ENCODE data around the gene MT1HL1.

The MT1HL1 gene

DNA sequence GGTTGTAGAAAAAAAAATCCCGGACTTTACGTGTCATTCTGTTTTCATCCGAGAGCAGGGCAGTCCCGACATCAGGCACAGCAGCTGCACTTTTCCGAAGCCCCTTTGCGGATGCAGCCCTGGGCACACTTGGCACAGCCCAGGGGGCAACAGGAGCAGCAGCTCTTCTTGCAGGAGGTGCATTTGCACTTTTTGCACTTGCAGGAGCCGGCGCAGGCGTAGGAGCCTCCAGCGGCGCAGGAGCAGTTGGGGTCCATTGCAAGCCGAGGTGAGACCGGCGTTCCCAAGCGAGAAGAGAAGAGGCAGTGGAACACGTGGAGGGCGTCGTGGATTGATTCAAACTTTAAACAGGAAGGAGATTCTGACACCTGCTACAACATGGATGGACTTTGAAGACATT is at the start of gene MT1HL1:
Gene MT1HL1, minus strand, starts transcription at position 326 of the 400 bp plus-strand sequence. Its CDS starts 69 bp downstream, at position 257.
- no peak for DNase-seq (ENCODE audit: low read depth, low spot score)

- no peak for DNase-seq (ENCODE audit: low read depth, low spot score)
Observed at GRCh38 chr1:237050915-237051314, 46.7 kb upstream of the MT1HL1 start.

GRCh38 chr1:237050185-237050584 is 45.9 kb upstream of the MT1HL1 start:
- no peak for DNase-seq (ENCODE audit: low read depth, low spot score)

- DNase-seq (ENCODE audit: low read depth, low spot score) = no peak
Observed at GRCh38 chr1:237048803-237049202, 44.6 kb upstream of the MT1HL1 start.

DNA sequence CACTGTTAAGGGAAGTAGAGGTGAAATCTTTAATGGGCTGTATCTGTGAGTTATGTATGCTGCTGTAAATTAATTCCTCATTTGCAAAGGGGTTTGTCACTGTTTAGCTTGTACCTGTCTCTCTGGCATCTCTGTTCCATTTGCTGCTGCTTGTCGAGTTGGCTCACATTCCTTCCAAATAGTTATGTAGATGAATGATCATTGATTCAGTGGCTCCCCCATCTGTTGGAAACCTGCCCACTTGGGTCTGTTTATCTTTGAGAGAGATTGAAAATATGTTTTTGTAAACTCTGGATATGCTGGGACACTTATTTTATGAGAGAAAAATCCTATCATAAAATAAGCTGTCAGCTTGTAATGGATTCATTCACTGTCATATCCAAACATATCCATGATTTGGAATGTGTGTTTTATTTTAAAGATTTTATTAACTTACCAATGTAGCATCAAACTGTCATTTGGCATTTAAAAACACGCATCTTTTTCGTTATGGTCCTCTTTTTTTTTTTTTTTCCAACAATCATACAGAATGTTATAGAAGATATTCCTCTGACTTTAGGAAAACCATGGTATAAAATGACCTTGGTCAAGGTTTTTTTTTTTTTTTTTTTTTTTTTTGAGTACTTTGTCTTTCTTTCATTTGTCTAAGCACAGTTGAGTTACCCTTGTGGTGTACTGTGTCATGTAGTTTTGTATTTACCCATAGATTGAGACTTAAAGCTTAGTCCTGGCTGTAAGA is 41.2 kb upstream of the MT1HL1 start:
- no peak for DNase-seq (ENCODE audit: low read depth, low spot score)

DNA sequence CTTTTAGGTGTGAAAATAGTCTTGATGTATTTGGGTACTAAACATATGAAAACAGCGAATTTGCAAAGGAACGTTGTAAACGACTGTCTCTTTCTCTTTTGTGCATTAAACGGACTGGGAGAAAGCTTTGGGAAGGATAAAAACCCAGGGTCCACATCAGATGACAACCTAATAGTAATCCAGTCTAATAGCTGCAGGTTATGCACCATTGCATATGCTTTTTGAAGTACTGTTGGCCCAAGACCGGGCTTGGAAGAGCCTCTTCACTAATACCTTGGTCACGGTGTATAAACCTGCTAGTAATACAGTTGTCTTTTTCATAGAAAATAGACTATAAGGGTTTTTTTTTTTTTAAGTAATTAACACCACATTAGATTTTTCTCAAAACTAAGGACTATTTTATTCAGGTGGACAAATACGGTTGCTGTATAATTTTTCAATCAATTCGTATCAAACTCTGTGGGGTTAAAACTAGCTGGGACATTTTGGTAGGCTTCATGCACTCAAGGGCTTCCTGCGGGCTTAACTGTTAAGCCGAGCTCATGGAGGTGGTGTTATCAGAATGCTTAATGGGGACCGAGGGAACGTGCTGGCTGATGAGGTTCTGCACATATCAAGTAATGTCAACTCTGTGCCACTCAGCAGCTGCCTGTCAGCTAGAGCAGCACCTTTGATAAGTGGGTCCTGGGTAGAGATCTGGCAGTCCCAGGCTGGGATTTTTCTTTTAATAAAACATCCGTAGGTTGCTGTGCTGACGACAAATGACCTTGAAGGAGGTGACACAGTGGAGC is 39.8 kb upstream of the MT1HL1 start:
- no peak for DNase-seq (ENCODE audit: low read depth, low spot score)

- DNase-seq (ENCODE audit: low read depth, low spot score) = no peak
Observed at GRCh38 chr1:237042892-237043576, 38.8 kb upstream of the MT1HL1 start.

DNA sequence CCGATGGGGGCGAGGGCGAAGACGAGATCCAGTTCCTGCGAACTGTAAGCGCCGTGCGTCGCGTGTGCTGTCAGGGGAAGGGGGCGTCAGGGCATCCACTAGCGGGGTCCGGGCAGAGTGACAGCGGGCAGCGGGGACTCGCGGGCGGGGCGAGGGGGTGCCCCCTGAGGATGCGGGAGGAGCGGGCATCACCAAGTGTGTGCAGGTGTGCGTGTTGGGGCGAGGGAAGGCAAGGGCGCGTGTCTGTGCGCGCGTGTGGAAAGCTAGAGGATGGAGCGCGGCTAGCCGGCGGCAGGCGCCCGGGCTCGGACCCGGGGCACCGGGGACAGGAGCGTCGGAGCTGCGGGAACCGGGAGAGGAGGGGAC is 38.3 kb upstream of the MT1HL1 start:
- no peak for DNase-seq (ENCODE audit: low read depth, low spot score)

- no peak for DNase-seq (ENCODE audit: low read depth, low spot score)
Observed at GRCh38 chr1:237041795-237042525, 37.7 kb upstream of the MT1HL1 start, which contains the start of gene RYR2. Gene RYR2, plus strand, starts transcription at chr1:237042184. Its CDS starts 338 bp downstream, at chr1:237042522.

- no peak for DNase-seq (ENCODE audit: low read depth, low spot score)
Observed at GRCh38 chr1:237041461-237041794, 37.2 kb upstream of the MT1HL1 start.

DNA sequence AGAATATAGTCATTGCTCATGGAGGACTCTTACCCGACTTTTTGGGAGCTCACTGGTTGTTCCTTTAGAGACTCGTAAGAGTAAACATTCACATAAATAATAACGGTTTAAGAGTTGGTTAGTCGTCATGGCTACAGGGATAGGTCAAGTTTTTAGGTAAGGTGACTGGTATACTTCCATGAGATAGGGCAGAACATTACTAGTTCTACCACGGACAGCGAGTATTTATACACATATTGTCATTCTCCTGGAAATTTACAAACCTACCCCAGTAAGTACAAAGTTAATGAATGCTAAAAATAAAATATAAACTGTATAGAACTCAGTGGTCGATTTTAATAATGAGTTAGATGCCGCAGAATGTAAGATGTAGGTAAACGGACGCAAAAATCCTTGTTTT is 36.6 kb upstream of the MT1HL1 start:
- no peak for DNase-seq (ENCODE audit: low read depth, low spot score)

- DNase-seq (ENCODE audit: low read depth, low spot score) = no peak
Observed at GRCh38 chr1:237038211-237038610, 34.0 kb upstream of the MT1HL1 start.

DNA sequence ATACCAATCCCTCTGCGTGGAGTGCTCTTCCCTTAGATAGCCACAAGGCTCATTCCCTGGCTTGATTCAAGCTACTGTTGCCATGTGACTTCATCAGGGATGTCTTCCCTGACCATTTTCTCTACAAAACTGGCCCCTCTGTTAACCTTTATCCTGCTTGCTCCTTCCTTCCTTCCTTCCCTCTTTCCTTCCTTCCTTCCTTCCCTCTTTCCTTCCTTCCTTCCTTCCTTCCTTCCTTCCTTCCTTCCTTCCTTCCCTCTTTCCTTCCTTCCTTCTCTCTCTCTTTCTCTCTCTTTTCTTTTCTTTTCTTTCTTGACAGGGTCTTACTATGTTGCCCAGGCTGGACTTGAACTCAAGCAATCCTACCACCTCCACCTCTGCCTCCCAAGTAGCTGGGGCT is 31.5 kb upstream of the MT1HL1 start:
- no peak for DNase-seq (ENCODE audit: low read depth, low spot score)

DNA sequence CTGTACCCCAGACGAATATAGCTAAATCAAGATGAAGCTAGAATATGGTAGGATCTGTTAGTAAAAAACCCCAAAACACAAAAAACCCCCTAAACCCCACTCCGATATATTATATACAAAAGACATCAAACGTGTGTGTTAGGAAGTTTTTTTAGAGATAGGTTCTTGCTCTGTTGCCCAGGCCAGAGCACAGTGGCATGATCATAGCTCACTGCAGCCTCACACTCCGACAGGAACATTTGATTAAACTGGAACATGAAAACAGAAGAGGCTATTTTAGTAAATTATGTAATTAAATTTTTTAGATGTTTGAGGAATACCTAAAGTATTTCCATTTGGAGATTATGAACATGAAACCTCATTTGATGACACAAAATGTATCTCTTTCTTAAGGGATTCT is 29.6 kb upstream of the MT1HL1 start:
- DNase-seq (ENCODE audit: low read depth, low spot score) = no peak

DNA sequence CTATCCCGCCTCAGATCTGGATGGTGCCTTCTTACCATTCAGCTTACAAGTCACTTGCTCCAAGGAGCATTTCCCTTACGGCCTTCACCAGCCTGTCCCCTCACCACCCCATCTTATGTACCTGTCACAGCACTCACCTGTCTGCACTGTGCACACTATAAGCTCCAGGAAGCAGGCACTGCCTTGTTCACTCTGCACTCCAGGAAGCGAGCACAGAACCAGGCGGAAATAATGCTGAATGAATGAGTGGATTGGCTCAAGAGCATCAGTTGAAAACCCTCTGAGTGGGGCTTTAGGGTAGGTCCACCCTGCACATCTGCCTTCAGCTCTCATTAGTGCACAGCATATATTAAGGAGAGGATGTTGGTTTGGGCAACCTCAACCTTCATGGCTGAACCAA is 28.8 kb upstream of the MT1HL1 start:
- DNase-seq (ENCODE audit: low read depth, low spot score) = no peak

GRCh38 chr1:237032029-237032428 is 27.8 kb upstream of the MT1HL1 start:
- DNase-seq (ENCODE audit: low read depth, low spot score) = no peak

DNA sequence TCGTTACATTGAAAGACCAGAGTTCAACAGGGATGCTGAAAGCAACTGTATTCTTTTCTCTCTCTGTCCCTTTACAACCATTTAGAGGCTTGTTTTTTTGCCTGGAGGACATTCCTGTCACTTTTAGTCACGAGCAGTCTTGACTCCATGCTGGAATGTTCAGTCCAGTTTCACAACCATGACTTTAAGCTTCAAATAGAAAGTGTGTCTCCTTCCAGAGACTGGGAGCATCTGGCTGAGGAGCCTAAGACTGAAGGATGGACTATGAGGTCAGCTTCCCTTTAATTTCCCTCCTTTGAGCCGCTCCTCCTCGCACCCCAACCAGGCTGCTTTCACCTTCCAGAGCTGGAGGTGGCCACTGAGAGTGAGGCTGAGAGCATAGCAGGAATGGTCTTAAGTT is 27.2 kb upstream of the MT1HL1 start:
- DNase-seq (ENCODE audit: low read depth, low spot score) = no peak

- DNase-seq (ENCODE audit: low read depth, low spot score) = no peak
Observed at GRCh38 chr1:237029850-237030535, 25.8 kb upstream of the MT1HL1 start.

DNA sequence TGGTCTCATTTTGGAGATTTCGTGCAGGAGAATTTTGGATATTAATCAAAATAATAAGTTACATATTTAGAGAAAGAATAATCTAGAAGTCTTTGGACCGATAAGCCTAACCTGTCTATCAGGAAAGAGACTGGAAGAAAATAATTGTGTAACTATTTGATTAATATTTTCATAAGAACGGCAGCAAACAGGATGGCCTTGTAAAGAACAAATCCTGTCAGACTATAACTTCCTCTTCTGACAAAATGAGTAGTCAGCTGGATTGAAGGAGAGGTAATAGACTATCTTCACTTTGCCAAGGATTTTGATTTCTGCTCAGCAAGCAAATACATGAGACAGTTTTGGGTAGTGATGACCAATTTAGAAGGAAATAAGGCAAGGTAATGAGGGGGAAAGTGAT is 25.0 kb upstream of the MT1HL1 start:
- DNase-seq (ENCODE audit: low read depth, low spot score) = no peak

DNA sequence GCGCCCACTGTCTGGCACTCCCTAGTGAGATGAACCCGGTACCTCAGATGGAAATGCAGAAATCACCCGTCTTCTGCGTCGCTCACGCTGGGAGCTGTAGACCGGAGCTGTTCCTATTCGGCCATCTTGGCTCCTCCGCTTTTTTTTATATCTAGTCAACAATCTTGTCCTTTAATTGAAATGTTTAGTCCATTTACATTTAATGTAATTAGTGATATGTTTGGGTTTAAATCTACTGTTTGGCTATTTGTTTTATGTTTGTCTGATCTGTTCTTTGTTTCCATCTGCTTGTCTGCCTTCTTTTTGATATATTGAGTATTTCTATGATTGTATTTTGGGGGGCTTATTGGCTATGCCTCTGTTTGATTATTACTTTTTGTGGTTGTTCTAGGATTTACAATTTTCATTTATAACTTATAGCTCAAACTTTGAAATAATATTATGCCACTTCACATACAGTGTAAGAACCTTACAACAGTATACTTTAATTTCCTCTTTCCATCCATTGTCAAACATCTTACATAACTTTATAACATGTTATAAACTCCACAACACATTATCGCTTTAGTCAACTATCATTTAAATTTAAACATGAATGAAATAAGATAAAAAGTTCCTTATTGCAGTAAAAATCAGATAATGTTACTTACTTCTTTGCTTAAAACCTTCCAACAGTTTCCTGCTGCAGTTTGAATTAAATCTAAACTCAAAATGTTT is 21.3 kb upstream of the MT1HL1 start:
- DNase-seq (ENCODE audit: low read depth, low spot score) = no peak

- DNase-seq (ENCODE audit: low read depth, low spot score) = no peak
Observed at GRCh38 chr1:237018896-237019295, 14.7 kb upstream of the MT1HL1 start.

Measured in activated CD4-positive, CD25-positive, alpha-beta regulatory T cell treated with anti-CD3 and anti-CD28 coated beads, Interleukin-2, amount 50 U/mL, for 16 hours (primary cell).